Neuronal stem cell (in vitro differentiated cells): ENCODE data around the gene TREX2.

Experiments used
- DNase-seq: peaks from one replicate; pipeline ENCODE4 v3.0.0-alpha.2; 2013; ENCODE audit warnings: low spot score
- H2AFZ ChIP-seq: one replicate; pipeline ENCODE4 v1.6.1; 2013; ENCODE audit warnings: mild to moderate bottlenecking, low read length, inconsistent platforms
- H2AK5ac ChIP-seq: 2 replicates; pipeline ENCODE4 v1.6.1; 2013; ENCODE audit warnings: low read depth, mild to moderate bottlenecking, inconsistent platforms, low read length, moderate library complexity, mixed read lengths
- H2BK120ac ChIP-seq: 2 replicates; pipeline ENCODE4 v1.6.1; 2013; ENCODE audit warnings: low read depth, mild to moderate bottlenecking, inconsistent platforms, low read length, moderate library complexity, mixed read lengths
- H2BK12ac ChIP-seq: one replicate; pipeline ENCODE4 v1.6.1; 2013; ENCODE audit warnings: low read length, inconsistent platforms
- H2BK15ac ChIP-seq: 2 replicates; pipeline ENCODE4 v1.6.1; 2013; ENCODE audit warnings: mild to moderate bottlenecking, low read length, inconsistent platforms, mixed read lengths
- H2BK5ac ChIP-seq: one replicate; pipeline ENCODE4 v1.6.1; 2013; ENCODE audit warnings: inconsistent platforms, mild to moderate bottlenecking, low read length, moderate library complexity
- H3K14ac ChIP-seq: one replicate; pipeline ENCODE4 v1.6.1; 2013; ENCODE audit warnings: low read length, inconsistent platforms
- H3K18ac ChIP-seq: 2 replicates; pipeline ENCODE4 v1.6.1; 2013; ENCODE audit warnings: low read length, inconsistent platforms
- H3K23ac ChIP-seq: 2 replicates; pipeline ENCODE4 v1.6.1; 2013; ENCODE audit warnings: low read depth, mild to moderate bottlenecking, mixed read lengths, low read length, inconsistent platforms; ENCODE audit not compliant: poor library complexity
- H3K27ac ChIP-seq: replicated peaks from 3 replicates; pipeline ENCODE4 v1.5.1; 2013; ENCODE audit warnings: low read length, inconsistent platforms
- H3K27me3 ChIP-seq, 3 experiments: 2 replicates each; pipeline ENCODE4 v1.6.1; 2013; ENCODE audit warnings: low read length in 3 of 3, mild to moderate bottlenecking in 2 of 3, inconsistent platforms in 1 of 3, low read depth in 1 of 3, mixed read lengths in 1 of 3, moderate library complexity in 1 of 3; ENCODE audit not compliant: control insufficient read depth in 3 of 3, insufficient read depth in 3 of 3
- H3K36me3 ChIP-seq, 2 donors: replicated peaks in 1 of 2; 2 replicates each; pipeline ENCODE4 v1.6.1; 2013; ENCODE audit warnings: low read length in 2 of 2; ENCODE audit not compliant: control insufficient read depth in 2 of 2, insufficient read depth in 2 of 2
- H3K4ac ChIP-seq: 2 replicates; pipeline ENCODE4 v1.6.1; 2013; ENCODE audit warnings: inconsistent platforms, mild to moderate bottlenecking, low read length, moderate library complexity
- H3K4me1 ChIP-seq, 2 donors: 1 replicate in 1 of 2; 2 replicates in 1 of 2; pipeline ENCODE4 v1.6.1; 2013; ENCODE audit warnings: low read length in 2 of 2, low read depth in 1 of 2; ENCODE audit not compliant: control insufficient read depth in 2 of 2, insufficient read depth in 1 of 2
- H3K4me2 ChIP-seq: one replicate; pipeline ENCODE4 v1.6.1; 2013; ENCODE audit warnings: mild to moderate bottlenecking, low read length, inconsistent platforms; ENCODE audit not compliant: insufficient read depth, poor library complexity, severe bottlenecking
- H3K4me3 ChIP-seq, 2 donors: 2 replicates each; pipeline ENCODE4 v1.5.1; 2013; ENCODE audit warnings: low read length in 2 of 2, mild to moderate bottlenecking in 2 of 2, inconsistent platforms in 1 of 2, moderate library complexity in 1 of 2
- H3K79me1 ChIP-seq: one replicate; pipeline ENCODE4 v1.6.1; 2013; ENCODE audit warnings: low read depth, mild to moderate bottlenecking, inconsistent platforms, low read length, moderate library complexity
- H3K9ac ChIP-seq: one replicate; pipeline ENCODE4 v1.6.1; 2013; ENCODE audit warnings: mild to moderate bottlenecking, low read depth, low read length, inconsistent platforms; ENCODE audit not compliant: poor library complexity
- H3K9me3 ChIP-seq, 2 donors: replicated peaks in 1 of 2; 2 replicates each; pipeline versions ENCODE3 to v1.6.1; 2013; ENCODE audit warnings: low read length in 2 of 2, mild to moderate bottlenecking in 2 of 2, inconsistent platforms in 1 of 2, low read depth in 1 of 2, mixed read lengths in 1 of 2, moderate library complexity in 1 of 2; ENCODE audit not compliant: control insufficient read depth in 2 of 2, insufficient read depth in 1 of 2
- H4K8ac ChIP-seq: one replicate; pipeline ENCODE4 v1.6.1; 2013; ENCODE audit warnings: low read depth, mild to moderate bottlenecking, inconsistent platforms, low read length, moderate library complexity
- H4K91ac ChIP-seq: one replicate; pipeline ENCODE4 v1.6.1; 2013; ENCODE audit warnings: low read length, low read depth, mild to moderate bottlenecking, inconsistent platforms; ENCODE audit not compliant: poor library complexity
- WGBS, 2 donors: extraction: QIAGEN DNeasy Blood & Tissue Kit; methylation state at CpG; one replicate each; pipeline ENCODE4 v1.1.7; 2013; ENCODE audit warnings: missing lambda C conversion rate in 2 of 2, mixed read lengths in 1 of 2; ENCODE audit not compliant: insufficient read length in 2 of 2, insufficient replicate concordance in 1 of 2; ENCODE audit errors: extremely low coverage in 2 of 2; 5-methylcytosine and 5-hydroxymethylcytosine counted together

TREX2 gene

DNA sequence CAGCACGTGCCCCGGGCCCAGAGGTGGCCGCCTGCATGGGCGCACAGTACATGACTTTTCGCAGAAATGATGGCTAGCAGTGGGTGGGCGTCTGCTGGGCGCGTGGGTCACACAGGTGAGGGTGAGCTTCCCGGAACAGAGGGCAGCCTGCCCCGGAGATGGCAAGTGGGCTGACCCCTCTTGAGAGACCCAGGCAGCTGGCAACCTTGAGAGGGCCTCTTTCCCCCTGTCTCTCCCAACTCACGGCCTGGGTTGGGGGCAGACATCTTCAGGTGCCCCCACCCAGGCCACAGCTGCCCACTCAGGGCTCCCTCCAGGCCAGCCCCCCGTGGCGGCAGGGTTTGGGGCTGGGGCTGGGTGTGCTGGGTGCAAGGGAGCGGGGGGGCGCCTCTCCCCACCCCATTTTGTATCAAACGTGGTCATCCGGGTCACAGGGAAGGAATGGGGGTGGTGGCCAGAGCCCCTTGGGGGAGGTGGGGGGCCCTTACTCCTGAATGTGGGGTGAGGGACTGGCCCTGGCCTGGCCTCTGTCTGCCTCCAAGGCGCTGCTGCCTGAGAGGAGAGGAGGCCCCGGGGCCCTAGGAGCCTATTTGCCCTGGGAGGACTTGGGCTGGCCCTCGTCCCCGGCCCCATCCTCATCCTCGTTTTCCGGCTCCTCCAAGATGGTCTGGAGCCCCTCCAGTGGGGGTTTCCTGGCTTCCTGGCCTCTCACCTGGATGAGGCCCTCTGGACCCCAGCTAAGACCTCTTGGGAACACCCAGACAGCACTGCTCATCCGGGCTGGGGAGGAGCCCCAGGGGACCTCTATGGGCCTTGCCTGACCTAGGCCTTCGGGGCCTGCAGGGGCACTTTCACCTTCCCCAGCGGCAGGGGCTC is 49.3 kb downstream of the TREX2 start:
- no peaks in the 10 kb centered on the region for H3K36me3 ChIP-seq
- H2BK12ac ChIP-seq, result no peak overlapping the region
- H3K4me1 ChIP-seq, result no peaks in the 10 kb centered on the region
- no peak for DNase-seq
- no peak overlapping the region for H3K23ac ChIP-seq
- H3K9me3 ChIP-seq, result no peaks in the 10 kb centered on the region
- H4K91ac ChIP-seq, result no peak overlapping the region
- H3K4me2 ChIP-seq, result no peak overlapping the region
- no peak overlapping the region for H2BK15ac ChIP-seq
- no CpG with 5 or more reads among the region's 26 CpGs for WGBS, 2 donors
- no peak overlapping the region for H3K27ac ChIP-seq
- no peak overlapping the region for H4K8ac ChIP-seq
- no peak overlapping the region for H2AK5ac ChIP-seq
- no peak overlapping the region for H3K4ac ChIP-seq
- H3K18ac ChIP-seq, result no peak overlapping the region
- no peak overlapping the region for H2AFZ ChIP-seq
- H3K9ac ChIP-seq, result no peak overlapping the region
- H3K14ac ChIP-seq, result no peak overlapping the region
- H3K79me1 ChIP-seq, result no peaks in the 10 kb centered on the region
- H3K27me3 ChIP-seq, result peaks cover 0 to 21% (median 0%) of the 10 kb centered on the region in 3 experiments
- no peak overlapping the region for H2BK120ac ChIP-seq
- H2BK5ac ChIP-seq, result no peak overlapping the region
- H3K4me3 ChIP-seq, result no peak overlapping the region

DNA sequence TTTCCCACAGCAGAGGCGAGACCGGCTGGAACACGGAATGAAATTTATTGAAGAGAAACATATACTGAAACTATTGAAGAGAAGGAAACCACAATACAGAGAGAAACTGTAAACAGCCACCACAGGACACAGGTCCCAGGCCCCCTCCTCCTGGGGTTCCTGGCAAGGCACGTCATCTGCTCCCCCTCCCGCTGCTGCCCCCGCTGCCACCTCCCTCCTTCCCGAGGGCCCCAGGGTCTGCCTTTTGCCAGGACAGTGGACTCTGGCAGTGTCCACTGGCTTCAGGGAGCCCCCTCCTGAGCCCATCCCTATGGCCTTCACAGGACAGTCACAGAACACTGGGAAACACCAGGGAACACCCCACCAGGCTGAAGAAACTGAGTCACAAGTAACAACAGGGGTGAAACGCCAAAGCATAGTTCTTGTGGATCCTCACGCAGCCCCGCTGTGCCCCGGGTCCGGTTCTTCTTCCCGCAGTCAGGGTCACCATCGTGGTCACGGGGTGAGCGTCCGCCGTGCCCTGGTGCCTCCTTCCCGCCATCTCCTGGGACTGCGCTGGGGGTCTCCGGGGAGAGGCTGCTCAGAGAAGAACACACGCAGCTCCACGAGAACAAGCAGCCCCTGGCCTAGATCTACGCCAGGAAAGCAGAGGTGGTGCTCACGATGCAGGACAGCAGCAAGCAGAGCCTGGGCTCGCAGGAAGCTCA is 50.1 kb downstream of the TREX2 start:
- WGBS, 2 donors, result no CpG with 5 or more reads among the region's 26 CpGs
- H3K9me3 ChIP-seq, result no peaks in the 10 kb centered on the region
- no peak overlapping the region for H3K4me3 ChIP-seq
- no peak overlapping the region for H3K14ac ChIP-seq
- H3K4ac ChIP-seq, result no peak overlapping the region
- H3K36me3 ChIP-seq, result no peaks in the 10 kb centered on the region
- no peaks in the 10 kb centered on the region for H3K4me1 ChIP-seq
- no peak overlapping the region for H4K91ac ChIP-seq
- H2AK5ac ChIP-seq, result no peak overlapping the region
- H2BK5ac ChIP-seq, result no peak overlapping the region
- no peak overlapping the region for H2BK15ac ChIP-seq
- peaks cover 0 to 21% (median 0%) of the 10 kb centered on the region in 3 experiments for H3K27me3 ChIP-seq
- H2BK12ac ChIP-seq, result no peak overlapping the region
- H3K4me2 ChIP-seq, result no peak overlapping the region
- no peaks in the 10 kb centered on the region for H3K79me1 ChIP-seq
- H2AFZ ChIP-seq, result no peak overlapping the region
- no peak overlapping the region for H3K23ac ChIP-seq
- no peak for DNase-seq
- H3K27ac ChIP-seq, result no peak overlapping the region
- no peak overlapping the region for H4K8ac ChIP-seq
- no peak overlapping the region for H3K18ac ChIP-seq
- no peak overlapping the region for H3K9ac ChIP-seq
- no peak overlapping the region for H2BK120ac ChIP-seq

DNA sequence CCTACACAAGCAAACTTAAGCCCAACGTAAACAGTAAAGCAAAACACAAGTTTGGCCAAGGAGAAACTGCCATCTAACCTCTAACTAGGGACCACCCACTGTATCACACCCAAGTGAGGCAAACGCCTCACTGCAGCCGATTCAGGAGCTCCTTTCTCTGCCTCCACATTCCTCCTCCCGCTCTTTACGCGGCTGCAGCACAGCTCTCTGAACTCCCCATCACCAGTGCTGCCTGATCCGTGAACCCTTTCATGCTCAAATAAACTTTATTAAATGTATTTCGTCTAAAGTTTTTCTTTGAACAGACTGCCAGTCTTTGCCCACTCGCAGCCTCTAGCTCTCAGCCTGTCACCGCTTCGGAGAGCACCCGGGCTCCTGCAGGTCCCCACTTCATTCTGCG is 51.2 kb downstream of the TREX2 start:
- no peak overlapping the region for H2BK120ac ChIP-seq
- no peaks in the 10 kb centered on the region for H3K79me1 ChIP-seq
- no peak for DNase-seq
- H4K8ac ChIP-seq, result no peak overlapping the region
- no peak overlapping the region for H2AFZ ChIP-seq
- no peak overlapping the region for H2BK5ac ChIP-seq
- H3K36me3 ChIP-seq, result no peaks in the 10 kb centered on the region
- no peak overlapping the region for H3K4ac ChIP-seq
- H3K18ac ChIP-seq, result no peak overlapping the region
- H3K27ac ChIP-seq, result no peak overlapping the region
- H2AK5ac ChIP-seq, result no peak overlapping the region
- H2BK15ac ChIP-seq, result no peak overlapping the region
- H3K4me2 ChIP-seq, result no peak overlapping the region
- H3K9ac ChIP-seq, result no peak overlapping the region
- H3K23ac ChIP-seq, result no peak overlapping the region
- no peak overlapping the region for H3K14ac ChIP-seq
- H3K4me1 ChIP-seq, result no peaks in the 10 kb centered on the region
- WGBS, 2 donors, result no CpG with 5 or more reads among the region's 13 CpGs
- no peak overlapping the region for H2BK12ac ChIP-seq
- H3K27me3 ChIP-seq, result peaks cover 0 to 21% (median 0%) of the 10 kb centered on the region in 3 experiments
- H3K9me3 ChIP-seq, result no peaks in the 10 kb centered on the region
- no peak overlapping the region for H3K4me3 ChIP-seq
- H4K91ac ChIP-seq, result no peak overlapping the region
